Astrocyte of the hippocampus (primary cell): Measurements from ENCODE around the gene PDK3.

ENCODE experiments used
- DNase-seq: peaks from one replicate; pipeline ENCODE4 v3.0.0; 2011; ENCODE audit warnings: low read depth, low spot score

The PDK3 gene

DNA sequence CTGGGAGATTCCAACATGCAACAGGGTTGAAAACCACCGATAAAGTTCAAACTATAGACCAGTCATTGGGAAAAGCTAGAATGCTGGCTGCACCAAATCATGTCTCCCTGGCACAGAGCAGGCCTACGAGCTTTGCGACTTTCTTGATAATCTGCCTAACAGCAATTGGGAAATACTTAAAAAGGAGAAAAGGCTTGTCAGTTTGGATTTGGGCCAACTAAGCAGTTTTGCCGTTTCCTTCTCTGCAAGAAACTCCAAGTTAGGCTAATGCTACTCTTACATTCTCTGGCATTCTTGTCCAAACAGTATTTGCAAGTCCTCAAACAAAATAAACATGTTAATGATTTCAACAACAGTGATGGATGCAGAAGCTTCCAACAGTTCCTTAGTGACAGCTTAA, 87.9 kb downstream of the PDK3 start:
- peak; percentile 11 for DNase-seq

DNA sequence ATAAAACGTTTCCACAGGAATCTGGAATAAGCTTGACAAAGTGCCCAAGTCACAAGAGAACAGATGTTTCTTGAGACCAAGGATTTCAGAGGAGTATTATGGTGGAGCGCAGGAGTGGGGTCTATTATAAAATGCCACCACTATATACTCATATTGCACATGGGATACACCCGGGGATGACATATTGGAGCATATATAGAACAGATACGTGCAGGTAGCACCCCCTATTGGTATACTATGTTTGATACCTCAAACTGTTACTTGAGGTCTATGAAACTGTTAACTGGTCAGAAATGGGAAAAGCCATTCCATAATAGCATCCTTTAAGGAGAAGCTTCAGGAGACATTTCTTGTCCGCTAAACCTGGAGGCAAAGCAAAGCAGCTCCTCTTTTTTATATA, 96.0 kb downstream of the PDK3 start:
- DNase-seq: no peak

DNA sequence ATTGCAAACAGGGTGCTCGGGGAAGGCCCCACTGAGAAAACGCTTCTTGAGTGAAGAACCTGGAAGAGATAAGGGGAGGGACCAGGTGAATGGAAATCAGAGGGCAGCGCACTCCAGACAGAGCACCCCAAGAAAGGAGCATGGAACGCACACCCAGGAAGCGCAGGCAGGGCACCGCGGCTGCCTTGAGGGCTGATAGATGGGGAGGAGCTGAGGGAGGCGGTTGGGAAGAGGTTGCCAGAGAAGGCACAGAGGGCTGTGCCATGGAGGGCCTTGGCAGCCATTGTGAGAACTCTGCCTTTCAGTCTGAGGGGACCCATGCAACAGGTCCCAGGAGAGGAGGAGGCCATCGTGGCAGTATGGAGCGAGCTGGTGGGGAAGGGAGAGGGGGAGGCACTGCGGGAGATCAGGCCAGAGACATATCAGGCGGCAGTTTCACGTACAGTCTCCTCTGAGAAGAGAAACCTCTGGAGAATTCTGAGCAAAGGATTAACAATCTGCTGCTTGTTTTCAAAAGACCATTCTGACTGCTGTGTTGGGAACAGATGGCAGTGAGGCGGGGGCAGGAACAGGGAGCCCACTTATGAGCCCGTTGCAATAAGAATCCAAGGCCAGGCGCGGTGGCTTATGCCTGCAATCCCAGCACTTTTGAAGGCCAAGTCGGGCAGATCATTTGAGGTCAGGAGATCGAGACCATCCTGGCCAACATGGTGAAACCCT, 98.4 kb downstream of the PDK3 start:
- DNase-seq: no peak

DNA sequence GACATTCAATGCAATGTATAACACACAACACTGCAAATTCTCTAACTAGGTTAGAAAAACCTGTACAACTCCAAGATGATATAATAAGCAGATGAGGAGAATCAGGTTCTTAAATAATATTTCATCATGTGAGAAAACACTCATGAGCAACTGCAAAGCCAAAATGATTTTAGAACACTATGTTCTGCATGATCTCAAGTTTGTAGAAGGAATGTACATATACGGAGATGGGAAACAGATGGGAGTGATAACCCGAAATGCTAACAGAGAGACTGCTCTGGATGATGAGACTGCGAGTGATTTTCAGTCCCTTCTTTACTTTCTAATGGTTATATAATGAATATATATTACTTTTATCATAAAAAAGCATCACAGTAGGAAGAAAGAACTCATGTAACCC, 101.2 kb downstream of the PDK3 start:
- DNase-seq: no peak

DNA sequence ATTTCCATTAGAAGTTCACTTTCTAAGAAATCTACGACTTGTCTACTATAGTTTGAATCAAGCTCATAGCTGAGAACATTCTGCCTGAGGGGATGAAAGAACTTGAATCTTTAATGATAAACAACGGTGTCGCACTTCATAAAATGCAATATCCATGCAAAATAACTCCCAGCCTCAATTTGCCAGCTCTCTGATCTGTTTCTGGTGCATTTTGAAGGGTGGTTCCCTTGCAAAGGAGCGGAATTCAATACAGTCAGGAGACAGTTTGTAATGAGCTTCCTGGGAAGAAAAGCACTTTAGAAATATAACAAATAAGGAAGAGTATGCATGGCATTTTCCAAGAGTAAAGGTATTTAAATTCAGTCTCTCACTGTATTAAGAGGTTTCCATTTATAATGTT, 102.1 kb downstream of the PDK3 start:
- no peak for DNase-seq

DNA sequence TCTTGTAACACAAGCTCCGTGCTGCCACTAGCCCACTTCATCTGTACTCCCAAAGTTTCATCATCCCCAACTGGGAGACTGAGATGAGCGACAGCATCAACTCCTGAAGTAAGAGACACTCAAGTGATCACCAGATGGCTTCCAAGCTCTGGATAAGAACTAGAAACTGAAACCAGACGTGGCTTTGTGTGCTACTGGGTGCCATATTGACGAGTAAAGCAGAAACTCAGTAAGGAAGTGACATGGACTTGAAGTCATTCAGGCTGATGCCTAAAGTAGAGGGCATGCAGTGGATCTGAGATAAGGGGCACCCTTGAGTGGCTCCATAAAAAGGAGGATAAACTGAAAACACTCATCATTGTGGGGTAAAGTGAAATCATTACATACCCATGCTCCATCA, 109.7 kb downstream of the PDK3 start:
- no peak for DNase-seq

DNA sequence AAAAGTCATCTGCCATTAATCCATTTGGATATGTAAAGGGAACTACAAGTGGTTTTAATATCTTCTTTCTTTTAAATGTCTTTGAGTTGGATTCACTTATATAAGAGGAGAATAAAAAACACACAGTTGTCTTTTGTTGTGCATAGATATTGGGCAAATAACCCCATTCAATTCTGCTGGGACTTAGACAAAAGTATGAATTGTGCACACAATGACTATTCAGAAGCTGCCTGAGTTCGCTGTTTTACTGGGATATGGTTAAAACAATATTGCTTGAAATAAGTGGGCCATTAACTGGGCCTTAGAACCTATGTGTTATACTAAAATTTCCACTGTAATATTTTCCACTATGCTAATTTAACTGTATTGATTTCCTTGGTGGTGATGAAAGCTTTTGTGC, 110.4 kb downstream of the PDK3 start:
- no peak for DNase-seq

DNA sequence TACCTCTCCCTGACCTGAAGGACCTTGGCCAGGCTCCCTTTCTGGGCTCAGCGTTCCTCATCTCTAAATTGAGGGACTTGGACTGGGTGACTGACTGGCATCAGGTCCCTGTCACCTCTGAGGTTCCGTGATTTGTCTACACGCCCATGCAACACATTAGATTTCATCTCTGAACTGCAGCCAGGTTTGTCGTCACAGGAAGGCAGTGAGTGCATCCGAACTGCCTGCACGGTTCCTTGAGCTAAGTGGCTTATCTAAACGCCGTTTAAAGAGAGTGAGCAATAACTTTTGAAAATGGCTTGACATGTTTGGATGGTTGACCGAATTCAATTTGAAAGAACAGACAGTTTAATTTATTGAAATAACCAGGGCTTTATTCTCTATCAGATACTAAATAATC, 112.0 kb downstream of the PDK3 start:
- DNase-seq: no peak
